ENCODE data around the gene LAMA2. TPM values are rescaled to one million over a fixed set of nuclear protein-coding genes. Genes with fewer than 3 reads are reported as not detected.

LAMA2 gene
- total RNA-seq, 1 donor from 2014 or later: 18.0 TPM

- peaks cover 23% of the 10 kb centered on the region for H3K27me3 Mint-ChIP-seq (ENCODE audit: unreplicated experiment)
- TF ChIP-seq, protein P1, sequence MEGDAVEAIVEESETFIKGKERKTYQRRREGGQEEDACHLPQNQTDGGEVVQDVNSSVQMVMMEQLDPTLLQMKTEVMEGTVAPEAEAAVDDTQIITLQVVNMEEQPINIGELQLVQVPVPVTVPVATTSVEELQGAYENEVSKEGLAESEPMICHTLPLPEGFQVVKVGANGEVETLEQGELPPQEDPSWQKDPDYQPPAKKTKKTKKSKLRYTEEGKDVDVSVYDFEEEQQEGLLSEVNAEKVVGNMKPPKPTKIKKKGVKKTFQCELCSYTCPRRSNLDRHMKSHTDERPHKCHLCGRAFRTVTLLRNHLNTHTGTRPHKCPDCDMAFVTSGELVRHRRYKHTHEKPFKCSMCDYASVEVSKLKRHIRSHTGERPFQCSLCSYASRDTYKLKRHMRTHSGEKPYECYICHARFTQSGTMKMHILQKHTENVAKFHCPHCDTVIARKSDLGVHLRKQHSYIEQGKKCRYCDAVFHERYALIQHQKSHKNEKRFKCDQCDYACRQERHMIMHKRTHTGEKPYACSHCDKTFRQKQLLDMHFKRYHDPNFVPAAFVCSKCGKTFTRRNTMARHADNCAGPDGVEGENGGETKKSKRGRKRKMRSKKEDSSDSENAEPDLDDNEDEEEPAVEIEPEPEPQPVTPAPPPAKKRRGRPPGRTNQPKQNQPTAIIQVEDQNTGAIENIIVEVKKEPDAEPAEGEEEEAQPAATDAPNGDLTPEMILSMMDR (IDR thresholded peaks at IDR 0.05): no peak
- H3K9me3 Mint-ChIP-seq (ENCODE audit: unreplicated experiment): no peaks in the 10 kb centered on the region
- no peaks in the 10 kb centered on the region for H3K4me1 Mint-ChIP-seq (ENCODE audit: unreplicated experiment)
- no peak overlapping the region for H3K4me3 Mint-ChIP-seq (ENCODE audit: unreplicated experiment)
- H3K27ac Mint-ChIP-seq (ENCODE audit: unreplicated experiment): no peak overlapping the region
- no peaks in the 10 kb centered on the region for H3K36me3 Mint-ChIP-seq (ENCODE audit: unreplicated experiment)
- no peak for DNase-seq (ENCODE audit: extremely low spot score, unreplicated experiment)
These were observed 126.9 kb downstream of the LAMA2 start for GRCh38 chr6:129009851-129010250.

GRCh38 chr6:129014302-129014701 lies 131.4 kb downstream of the LAMA2 start:
- Mint-ChIP-seq H3K4me3 (ENCODE audit: unreplicated experiment) (no peak overlapping the region), H3K27ac (ENCODE audit: unreplicated experiment) (no peak overlapping the region), H3K9me3 (ENCODE audit: unreplicated experiment) (no peaks in the 10 kb centered on the region), H3K4me1 (ENCODE audit: unreplicated experiment) (no peaks in the 10 kb centered on the region), H3K27me3 (ENCODE audit: unreplicated experiment) (peaks cover 21% of the 10 kb centered on the region), H3K36me3 (ENCODE audit: unreplicated experiment) (no peaks in the 10 kb centered on the region)
- TF ChIP-seq, protein P1 (IDR thresholded peaks at IDR 0.05): no peak
- no peak for DNase-seq (ENCODE audit: extremely low spot score, unreplicated experiment)

DNA sequence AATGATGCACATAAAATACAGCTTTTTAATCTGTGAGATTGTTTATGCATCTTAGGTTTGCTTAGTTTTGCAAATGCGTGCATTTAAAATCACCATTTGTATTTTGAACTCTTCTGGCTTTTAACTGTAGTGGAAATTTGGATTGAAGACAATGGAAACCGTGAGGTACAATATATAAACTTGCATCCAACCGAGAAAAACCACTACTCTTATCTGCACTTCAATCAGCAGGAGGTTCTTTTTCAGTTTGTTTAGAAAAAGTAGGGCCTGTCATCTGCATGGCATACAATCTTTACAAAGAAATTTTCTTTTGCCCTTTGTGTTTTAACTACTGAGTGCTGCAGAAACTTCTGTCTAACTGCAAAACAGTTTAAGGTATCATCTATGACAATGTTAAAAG lies 132.8 kb downstream of the LAMA2 start:
- Mint-ChIP-seq H3K4me3 (ENCODE audit: unreplicated experiment) (no peak overlapping the region), H3K27ac (ENCODE audit: unreplicated experiment) (no peak overlapping the region), H3K36me3 (ENCODE audit: unreplicated experiment) (no peaks in the 10 kb centered on the region), H3K27me3 (ENCODE audit: unreplicated experiment) (peaks cover 18% of the 10 kb centered on the region), H3K9me3 (ENCODE audit: unreplicated experiment) (no peaks in the 10 kb centered on the region), H3K4me1 (ENCODE audit: unreplicated experiment) (no peaks in the 10 kb centered on the region)
- no peak for DNase-seq (ENCODE audit: extremely low spot score, unreplicated experiment)
- TF ChIP-seq, protein P1 (IDR thresholded peaks at IDR 0.05): no peak

GRCh38 chr6:129016844-129017243 lies 133.9 kb downstream of the LAMA2 start:
- Mint-ChIP-seq H3K27ac (ENCODE audit: unreplicated experiment) (no peak overlapping the region), H3K4me1 (ENCODE audit: unreplicated experiment) (no peaks in the 10 kb centered on the region), H3K9me3 (ENCODE audit: unreplicated experiment) (no peaks in the 10 kb centered on the region), H3K36me3 (ENCODE audit: unreplicated experiment) (no peaks in the 10 kb centered on the region), H3K4me3 (ENCODE audit: unreplicated experiment) (no peak overlapping the region), H3K27me3 (ENCODE audit: unreplicated experiment) (peaks cover 12% of the 10 kb centered on the region)
- no peak for DNase-seq (ENCODE audit: extremely low spot score, unreplicated experiment)
- TF ChIP-seq, protein P1 (IDR thresholded peaks at IDR 0.05): no peak

DNA sequence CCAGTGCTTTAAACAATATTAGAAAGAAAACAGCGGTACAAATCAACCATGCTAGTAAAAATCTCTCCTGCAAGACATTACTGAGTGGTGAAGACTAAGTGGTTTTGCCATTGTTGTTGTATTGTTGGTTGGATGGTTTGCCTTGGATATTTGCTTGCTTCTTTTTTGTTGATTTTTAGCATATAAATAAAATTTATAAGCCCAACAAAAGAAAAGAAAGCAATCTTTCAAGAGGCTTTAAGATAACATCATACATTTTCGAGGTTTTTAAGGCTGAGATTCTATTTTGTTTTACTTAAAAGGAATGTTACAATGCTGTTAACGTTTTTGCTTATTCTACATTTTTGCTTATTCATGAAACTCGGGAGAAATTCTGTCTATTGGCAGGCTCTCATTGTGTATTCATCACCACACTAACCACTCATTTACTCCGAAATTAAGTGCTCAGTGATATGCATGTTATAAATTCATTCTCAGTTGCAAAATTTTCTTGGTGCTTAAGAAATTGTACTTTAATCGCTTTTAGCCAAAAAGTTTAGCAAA lies 139.1 kb downstream of the LAMA2 start:
- no peak for DNase-seq (ENCODE audit: extremely low spot score, unreplicated experiment)
- TF ChIP-seq, protein P1 (IDR thresholded peaks at IDR 0.05): no peak

More for the DNA sequence above, 139.1 kb downstream of the LAMA2 start:
- no peak overlapping the region for H3K4me3 Mint-ChIP-seq (ENCODE audit: unreplicated experiment)
- no peaks in the 10 kb centered on the region for H3K36me3 Mint-ChIP-seq (ENCODE audit: unreplicated experiment)
- no peak overlapping the region for H3K27ac Mint-ChIP-seq (ENCODE audit: unreplicated experiment)
- peaks cover 9% of the 10 kb centered on the region for H3K27me3 Mint-ChIP-seq (ENCODE audit: unreplicated experiment)
- no peaks in the 10 kb centered on the region for H3K9me3 Mint-ChIP-seq (ENCODE audit: unreplicated experiment)
- H3K4me1 Mint-ChIP-seq (ENCODE audit: unreplicated experiment): no peaks in the 10 kb centered on the region

Measured in osteocyte (in vitro differentiated cells).